GM23338 (cell line): ENCODE data around the gene CCDC124. TPM values are rescaled to one million over a fixed set of nuclear protein-coding genes. Genes with fewer than 3 reads are reported as not detected.

Source experiments
- ATAC-seq: fragments of 200-7000 bp; cut with Tn5 transposase; 3 replicates; pipeline ENCODE4 v1.9.1; 2020
- DNase-seq: peaks from one replicate; pipeline ENCODE4 v3.0.0-alpha.2; 2015; ENCODE audit warnings: low spot score
- H2AFZ ChIP-seq: fragments of 200-600 bp; sonication (generic); 2 replicates; pipeline ENCODE4 v1.8.0; 2016; ENCODE audit warnings: antibody characterized with exemption, mild to moderate bottlenecking, moderate library complexity
- H3F3A ChIP-seq: fragments of 200-600 bp; sonication (generic); replicated peaks from 2 replicates; pipeline ENCODE4 v1.8.0; 2017; ENCODE audit warnings: antibody characterized with exemption, mixed run types, low read depth
- H3K27ac ChIP-seq: fragments of 200-600 bp; sonication (generic); 2 replicates; pipeline ENCODE4 v1.6.1; 2016; ENCODE audit warnings: low read depth
- H3K27me3 ChIP-seq: fragments of 200-600 bp; sonication (generic); 2 replicates; pipeline ENCODE4 v1.8.0; 2016; ENCODE audit warnings: mild to moderate bottlenecking, mixed run types, moderate library complexity; ENCODE audit not compliant: insufficient read depth
- H3K36me3 ChIP-seq: fragments of 200-600 bp; sonication (generic); 2 replicates; pipeline ENCODE4 v1.8.0; 2016; ENCODE audit warnings: mild to moderate bottlenecking; ENCODE audit not compliant: insufficient read depth
- H3K4me1 ChIP-seq: fragments of 200-600 bp; sonication (generic); 2 replicates; pipeline ENCODE4 v1.8.0; 2016; ENCODE audit warnings: mild to moderate bottlenecking, moderate library complexity; ENCODE audit not compliant: insufficient read depth
- H3K4me2 ChIP-seq: fragments of 200-600 bp; sonication (generic); 2 replicates; pipeline ENCODE4 v1.7.1; 2017; ENCODE audit warnings: mixed run types
- H3K4me3 ChIP-seq: fragments of 200-600 bp; sonication (generic); 2 replicates; pipeline ENCODE4 v1.6.1; 2016; ENCODE audit warnings: mixed run types
- H3K79me2 ChIP-seq: fragments of 200-600 bp; sonication (generic); replicated peaks from 2 replicates; pipeline ENCODE4 v1.8.0; 2017; ENCODE audit warnings: mild to moderate bottlenecking; ENCODE audit not compliant: insufficient read depth
- H3K9me2 ChIP-seq: fragments of 200-600 bp; sonication (generic); 2 replicates; pipeline ENCODE4 v1.8.0; 2017; ENCODE audit not compliant: insufficient read depth
- H4K20me1 ChIP-seq: fragments of 200-600 bp; sonication (generic); replicated peaks from 2 replicates; pipeline ENCODE4 v1.8.0; 2017; ENCODE audit warnings: mild to moderate bottlenecking; ENCODE audit not compliant: insufficient read depth
- H3K27ac Mint-ChIP-seq: 2 replicates; pipeline ENCODE4 v1.8.0; 2020; ENCODE audit warnings: inconsistent platforms, mild to moderate bottlenecking, moderate library complexity, mixed read lengths
- H3K27me3 Mint-ChIP-seq: 3 replicates; pipeline ENCODE4 v1.8.0; 2022; ENCODE audit warnings: low read depth, mild to moderate bottlenecking, moderate library complexity, mixed read lengths, inconsistent platforms; ENCODE audit not compliant: insufficient read depth, poor library complexity
- H3K36me3 Mint-ChIP-seq: 3 replicates; pipeline ENCODE4 v1.8.0; 2021; ENCODE audit warnings: low read depth, mild to moderate bottlenecking, inconsistent platforms, moderate library complexity, mixed read lengths
- H3K4me1 Mint-ChIP-seq: 3 replicates; pipeline ENCODE4 v1.8.0; 2020; ENCODE audit warnings: mild to moderate bottlenecking, inconsistent platforms, mixed read lengths
- H3K4me3 Mint-ChIP-seq: 3 replicates; pipeline ENCODE4 v1.8.0; 2021; ENCODE audit warnings: moderate library complexity, mild to moderate bottlenecking, inconsistent platforms, mixed read lengths
- H3K9me3 Mint-ChIP-seq: 3 replicates; pipeline ENCODE4 v1.8.0; 2020; ENCODE audit warnings: moderate library complexity, mild to moderate bottlenecking, inconsistent platforms, mixed read lengths
- CREB1 ChIP-seq: fragments of 250-450 bp; sonication (Bioruptor Pico); IDR thresholded peaks from 2 replicates; pipeline ENCODE4 v1.5.0; 2020; ENCODE audit warnings: low read depth, mild to moderate bottlenecking, moderate library complexity
- CTCF ChIP-seq, 2 experiments: fragments of 200-600 bp in 1 of 2; sonication (generic) in 1 of 2; conservative IDR thresholded peaks; 2 replicates each; pipeline versions ENCODE4 v1.5.1 to v1.6.1; 2016 to 2017; ENCODE audit warnings: antibody characterized with exemption in 2 of 2, low read depth in 2 of 2, mild to moderate bottlenecking in 2 of 2, moderate library complexity in 1 of 2
- ETS1 ChIP-seq: IDR thresholded peaks from 2 replicates; pipeline ENCODE4 v1.6.1; 2016; ENCODE audit warnings: antibody characterized with exemption
- EZH2 ChIP-seq: fragments of 200-600 bp; sonication (generic); IDR thresholded peaks from one replicate; pipeline ENCODE4 v1.8.0; 2017; ENCODE audit warnings: antibody characterized with exemption, mild to moderate bottlenecking, low read depth; ENCODE audit not compliant: unreplicated experiment
- EZH2phosphoT487 ChIP-seq: fragments of 200-600 bp; sonication (generic); IDR thresholded peaks from one replicate; pipeline ENCODE4 v1.8.1; 2018; ENCODE audit warnings: antibody characterized with exemption; ENCODE audit not compliant: unreplicated experiment
- JUNB ChIP-seq: IDR thresholded peaks from one replicate; pipeline ENCODE4 v1.6.1; 2016; ENCODE audit warnings: antibody characterized with exemption; ENCODE audit not compliant: unreplicated experiment
- POLR2AphosphoS5 ChIP-seq: IDR thresholded peaks from 2 replicates; pipeline ENCODE4 v1.6.1; 2016; ENCODE audit warnings: antibody characterized with exemption, low read depth
- REST ChIP-seq: IDR thresholded peaks from one replicate; pipeline ENCODE4 v1.6.1; 2018; ENCODE audit warnings: antibody characterized with exemption; ENCODE audit not compliant: unreplicated experiment
- STAT1 ChIP-seq: IDR thresholded peaks from one replicate; pipeline ENCODE4 v1.6.1; 2016; ENCODE audit warnings: antibody characterized with exemption; ENCODE audit not compliant: unreplicated experiment
- ZNF114 ChIP-seq: fragments of 250-450 bp; sonication (Bioruptor Pico); IDR thresholded peaks from 2 replicates; pipeline ENCODE4 v1.5.0; 2020; ENCODE audit warnings: mild to moderate bottlenecking, moderate library complexity
- ZNF331 ChIP-seq: fragments of 250-450 bp; sonication (Bioruptor Pico); IDR thresholded peaks from 2 replicates; pipeline ENCODE4 v1.5.0; 2020; ENCODE audit warnings: low read depth, mild to moderate bottlenecking, moderate library complexity
- ZNF462 ChIP-seq: fragments of 250-450 bp; sonication (Bioruptor Pico); IDR thresholded peaks from 2 replicates; pipeline ENCODE4 v1.5.0; 2020; ENCODE audit warnings: mild to moderate bottlenecking, moderate library complexity
- long read RNA-seq: library from polyadenylated mRNA; unstranded; transcript quantifications from one replicate; pipeline ENCODE4 v2.0.0, GENCODE V29; 2020; ENCODE audit not compliant: unreplicated experiment
- polyA plus RNA-seq: library from polyadenylated mRNA; unstranded; fragments of >200 nt; fragmentation: Nextera tagmentation; extraction: Ambion mirVana; gene quantifications from 2 replicates; pipeline ENCODE4 v1.2.1, GENCODE V29; 2016
- total RNA-seq: library from RNA; depleted of rRNA; stranded (reverse); fragments of >200 nt; shearing (Covaris generic); gene quantifications from 2 replicates; pipeline ENCODE4 v1.2.3, GENCODE V29; 2014; rRNA removed

CCDC124 gene
- total RNA-seq (55.0 and 56.0 TPM in 2 replicates), polyA plus RNA-seq (182 and 194 TPM in 2 replicates)
- long read RNA-seq, transcript CCDC124-201 (5 exons, 938 nt), result major isoform, 62 of 79 reads
- long read RNA-seq, partial matches to known transcripts, result 15 of 79 reads
- long read RNA-seq, other reads (novel, unspliced or antisense), result 1 of 79 reads

GRCh38 chr19:17932485-17933338 lies at the start of gene CCDC124:
CCDC124 (plus strand) TSS chr19:17933015; CDS start chr19:17936421, 3,406 bp downstream.
- H3K27ac Mint-ChIP-seq, result peak within 1 kb of the TSS; percentile 99
- Histone ChIP-seq H3K4me2 (peak within 1 kb of the TSS; percentile 93), H3F3A (peaks cover 11% of the 10 kb centered on the region; the same call in 1 of the 2 replicates), H4K20me1 (no peaks in the 10 kb centered on the region), H3K27ac (peak within 1 kb of the TSS; percentile 91), H3K4me1 (peaks cover 6% of the 10 kb centered on the region; the same call in 1 of the 2 replicates), H3K4me3 (peak within 1 kb of the TSS; percentile 95), H3K36me3 (no peaks in the 10 kb centered on the region), H2AFZ (peak within 1 kb of the TSS; percentile 95), H3K9me2 (no peaks in the 10 kb centered on the region), H3K27me3 (no peaks in the 10 kb centered on the region), H3K79me2 (peaks cover 10% of the 10 kb centered on the region)
- H3K9me3 Mint-ChIP-seq, result no peaks in the 10 kb centered on the region
- peaks cover 11% of the 10 kb centered on the region for H3K4me1 Mint-ChIP-seq
- H3K4me3 Mint-ChIP-seq, result peak within 1 kb of the TSS; percentile 94
- no peaks in the 10 kb centered on the region; the same call in 2 of the 3 replicates for H3K36me3 Mint-ChIP-seq
- DNase-seq (peak; percentile 96), ATAC-seq (peak; percentile 92)
- H3K27me3 Mint-ChIP-seq, result peaks cover 12% of the 10 kb centered on the region
- TF ChIP-seq ETS1, result peak; percentile 92
- TF ChIP-seq JUNB, result no peak
- TF ChIP-seq CREB1, result peak; percentile 100
- no peak for TF ChIP-seq STAT1
- no peak for TF ChIP-seq EZH2phosphoT487
- no peak for TF ChIP-seq EZH2
- TF ChIP-seq POLR2AphosphoS5, result peak; percentile 84
- TF ChIP-seq ZNF462 (CRISPR knock-in tag), result no peak
- 0 out of 2 replicates have a peak, but pooled peaks have one; percentile 1 for TF ChIP-seq ZNF331 (CRISPR knock-in tag)
- peak; percentile 89 to 96 for TF ChIP-seq CTCF (conservative IDR thresholded peaks at IDR 0.05; ENCODE audit: low read depth in 2 of 2)
- peak; percentile 99 for TF ChIP-seq ZNF114 (CRISPR knock-in tag)
- TF ChIP-seq REST, result peak; percentile 32
